ENCODE measurements around the gene RAMACL.

The RAMACL gene

DNA sequence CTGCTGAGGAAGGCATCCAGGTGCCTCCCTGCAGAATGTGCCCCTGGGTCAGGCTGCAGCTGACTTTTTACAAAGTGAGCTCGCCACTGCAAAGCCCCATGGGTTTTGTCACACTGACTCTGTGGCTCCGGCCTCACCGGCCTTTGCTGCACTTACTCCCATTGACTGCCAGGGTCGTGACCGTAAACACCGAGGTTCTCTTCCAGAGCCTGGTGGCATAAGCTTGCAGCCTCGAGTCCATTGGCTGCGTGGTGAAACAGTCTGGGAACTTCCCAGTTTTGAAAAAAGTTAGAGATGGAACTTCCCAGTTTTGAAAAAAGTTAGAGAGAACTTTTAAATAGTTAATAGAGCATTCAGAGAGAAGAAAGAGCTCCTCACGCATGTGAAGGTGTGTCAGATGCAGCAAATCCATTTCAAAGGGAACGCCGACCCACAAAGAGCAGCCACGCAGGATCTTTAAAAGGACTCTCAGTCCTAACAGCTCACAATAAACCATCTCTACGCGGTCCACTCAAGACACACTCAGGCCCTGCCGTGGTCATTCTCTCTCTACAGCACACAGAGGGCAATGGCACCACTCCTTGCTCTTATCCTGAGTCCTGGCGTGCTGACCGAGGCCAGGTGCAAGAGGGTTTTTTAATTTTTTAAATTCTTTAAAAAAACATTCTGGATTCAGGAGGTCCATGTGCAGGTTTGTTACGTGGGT is 12.8 kb downstream of the RAMACL start:
- no peak for DNase-seq (ENCODE audit: low read depth)

GRCh38 chr6:166572370-166573261 is 13.9 kb downstream of the RAMACL start:
- DNase-seq (ENCODE audit: low read depth) = no peak

- no peak for DNase-seq (ENCODE audit: low read depth)
Observed at GRCh38 chr6:166570929-166571713, 15.4 kb downstream of the RAMACL start.

GRCh38 chr6:166569206-166569605 is 17.3 kb downstream of the RAMACL start:
- no peak for DNase-seq (ENCODE audit: low read depth)

GRCh38 chr6:166567813-166568212 is 18.7 kb downstream of the RAMACL start:
- no peak for DNase-seq (ENCODE audit: low read depth)

GRCh38 chr6:166567107-166567506 is 19.4 kb downstream of the RAMACL start:
- no peak for DNase-seq (ENCODE audit: low read depth)

DNA sequence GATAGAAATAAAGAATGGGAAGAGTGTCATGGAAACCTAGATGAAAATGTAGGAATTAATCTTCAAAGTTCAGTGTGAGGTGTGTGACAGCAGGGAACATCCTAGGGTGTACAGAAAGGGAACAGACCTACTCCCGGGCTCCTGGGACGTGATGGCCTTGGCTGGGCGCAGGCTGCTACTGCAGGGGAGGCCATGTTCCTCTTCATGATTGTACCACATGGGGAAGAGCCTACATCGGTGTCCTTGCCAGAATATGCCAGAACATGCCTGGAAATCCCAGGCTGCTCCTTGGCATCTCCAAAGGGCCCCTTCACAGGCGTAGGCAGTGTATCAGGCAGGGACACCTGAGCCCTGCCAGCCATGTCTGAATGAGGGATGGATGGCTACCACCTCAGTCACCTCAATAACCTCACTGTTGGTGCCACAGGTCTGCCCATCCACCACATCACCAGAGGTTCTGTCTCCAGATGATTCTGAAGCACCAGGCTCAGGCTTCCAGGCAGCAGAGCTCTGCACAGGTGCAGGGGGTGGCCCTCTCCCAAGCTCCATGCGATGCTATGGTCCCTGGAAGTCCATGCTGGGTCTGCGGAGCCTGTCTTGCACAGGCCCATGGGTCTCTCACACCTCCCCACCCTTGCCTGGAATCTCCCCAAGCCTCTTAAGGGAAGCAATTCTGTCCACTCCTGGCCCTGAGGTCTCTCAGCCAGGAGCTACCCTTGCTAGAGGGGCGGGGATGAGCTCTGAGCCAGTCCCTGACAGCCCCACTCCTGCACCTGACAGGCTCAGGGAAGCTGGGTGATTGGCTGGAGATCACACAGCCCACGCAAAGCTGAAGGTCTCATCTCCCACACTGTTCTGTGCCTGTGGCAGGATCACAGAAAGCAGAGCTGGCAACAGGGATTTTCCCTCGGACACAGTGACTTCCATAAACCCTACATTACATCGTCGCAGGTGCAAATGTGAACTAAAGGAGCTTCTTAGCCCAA is 20.2 kb downstream of the RAMACL start:
- no peak for DNase-seq (ENCODE audit: low read depth)

GRCh38 chr6:166565084-166565967 is 21.2 kb downstream of the RAMACL start:
- DNase-seq (ENCODE audit: low read depth) = no peak

DNA sequence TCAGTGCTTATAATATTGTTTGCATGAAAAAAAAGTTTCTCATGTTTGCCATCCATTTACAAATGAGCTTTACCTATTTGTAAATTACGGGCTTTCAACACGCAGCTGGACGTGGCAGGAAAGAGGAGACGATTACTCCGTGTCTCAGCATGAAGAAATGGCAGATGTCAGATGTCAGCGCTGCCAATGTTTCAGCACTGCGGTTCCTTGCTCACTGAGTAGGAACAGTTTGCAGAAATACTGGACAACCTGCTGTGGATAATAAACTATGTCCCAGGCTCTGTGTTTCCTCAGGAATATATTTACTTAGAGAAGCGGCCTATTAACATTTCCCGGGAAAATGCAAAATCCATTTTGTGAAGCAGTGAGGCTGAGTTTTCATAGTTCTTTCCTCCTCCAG is 22.7 kb downstream of the RAMACL start:
- no peak for DNase-seq (ENCODE audit: low read depth)

- DNase-seq (ENCODE audit: low read depth) = no peak
Observed at GRCh38 chr6:166563200-166563599, 23.3 kb downstream of the RAMACL start.

DNA sequence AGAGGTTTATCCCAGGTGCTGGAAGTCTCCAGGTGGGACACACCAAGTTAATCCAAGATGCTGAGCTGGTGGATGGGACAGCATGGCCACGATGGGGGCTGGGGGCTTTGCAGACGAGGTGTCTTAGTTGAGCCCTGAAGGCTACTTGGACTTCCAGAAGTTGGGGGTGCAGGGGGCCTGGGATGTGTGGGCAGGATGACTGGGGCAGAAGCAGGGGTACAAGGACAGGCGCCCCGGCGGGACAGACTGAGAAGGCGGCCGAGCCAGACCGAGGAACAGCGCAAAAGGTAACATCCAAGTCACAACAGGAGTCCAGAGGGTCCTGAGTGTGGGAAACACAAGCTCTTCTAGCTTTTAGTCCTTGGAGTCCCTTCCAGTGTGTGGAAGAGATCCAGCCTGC is 23.8 kb downstream of the RAMACL start:
- no peak for DNase-seq (ENCODE audit: low read depth)

- no peak for DNase-seq (ENCODE audit: low read depth)
Observed at GRCh38 chr6:166561771-166562359, 24.6 kb downstream of the RAMACL start.

- no peak for DNase-seq (ENCODE audit: low read depth)
Observed at GRCh38 chr6:166560222-166560621, 26.3 kb downstream of the RAMACL start.

DNA sequence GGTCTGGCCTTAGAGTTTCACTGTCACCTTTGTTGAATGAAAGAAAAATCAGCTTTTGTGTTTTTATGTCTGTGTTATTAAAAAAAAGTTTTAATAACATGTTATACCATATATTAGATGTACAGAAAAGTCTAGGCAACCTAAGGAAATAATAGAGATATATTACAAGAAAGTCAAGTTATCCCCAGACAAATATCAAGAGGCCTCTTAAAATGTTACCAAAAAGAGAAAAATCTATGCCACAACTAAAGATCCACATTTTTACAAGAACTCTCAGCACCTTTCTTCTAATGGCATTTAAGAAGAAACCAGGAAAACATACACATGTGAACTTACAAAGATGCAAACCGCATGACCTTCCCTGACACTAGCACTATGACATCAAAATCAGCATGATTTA is 26.8 kb downstream of the RAMACL start:
- no peak for DNase-seq (ENCODE audit: low read depth)

- no peak for DNase-seq (ENCODE audit: low read depth)
Observed at GRCh38 chr6:166559211-166559610, 27.3 kb downstream of the RAMACL start.

DNA sequence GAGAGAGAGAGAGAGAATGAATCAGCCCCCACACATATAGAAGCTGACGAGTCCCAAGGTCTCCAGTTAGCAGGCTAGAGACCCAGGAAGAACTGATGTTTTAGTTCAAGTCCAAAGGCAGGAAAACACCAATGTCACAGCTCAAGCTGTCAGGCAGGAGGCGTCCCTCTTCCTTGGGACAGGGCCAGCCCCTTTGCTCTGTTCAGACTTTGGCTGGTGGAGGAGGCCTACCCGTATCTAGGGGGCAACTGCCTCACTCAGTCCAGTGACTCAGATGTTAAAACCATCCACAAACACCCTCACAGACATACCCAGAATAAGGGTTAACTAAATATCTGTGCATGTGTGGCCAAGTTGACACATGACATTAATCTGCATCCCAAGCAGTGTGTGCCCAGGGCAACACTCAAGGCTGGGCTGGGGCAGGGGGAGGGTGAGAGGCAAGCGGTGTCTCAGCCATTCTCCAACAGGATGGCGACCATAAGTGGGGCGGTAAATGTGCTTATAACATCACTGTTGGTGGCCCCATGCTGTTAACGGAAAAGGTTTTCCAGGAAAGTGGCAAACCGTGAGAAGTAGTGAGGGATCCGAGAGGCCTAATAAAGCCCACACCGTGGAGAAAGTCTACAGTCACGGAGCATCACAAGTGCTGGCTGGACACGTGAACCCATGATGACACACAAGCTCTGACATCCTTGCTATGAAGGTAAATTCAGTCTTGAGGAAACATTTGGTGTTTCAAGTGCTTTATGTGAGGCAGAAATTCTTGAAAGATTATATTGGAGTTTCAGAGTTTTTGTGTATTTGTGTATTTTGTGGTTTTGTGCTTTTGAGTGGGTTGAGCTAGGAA is 28.1 kb downstream of the RAMACL start:
- DNase-seq (ENCODE audit: low read depth) = no peak

- no peak for DNase-seq (ENCODE audit: low read depth)
Observed at GRCh38 chr6:166556863-166557322, 29.6 kb downstream of the RAMACL start.

DNA sequence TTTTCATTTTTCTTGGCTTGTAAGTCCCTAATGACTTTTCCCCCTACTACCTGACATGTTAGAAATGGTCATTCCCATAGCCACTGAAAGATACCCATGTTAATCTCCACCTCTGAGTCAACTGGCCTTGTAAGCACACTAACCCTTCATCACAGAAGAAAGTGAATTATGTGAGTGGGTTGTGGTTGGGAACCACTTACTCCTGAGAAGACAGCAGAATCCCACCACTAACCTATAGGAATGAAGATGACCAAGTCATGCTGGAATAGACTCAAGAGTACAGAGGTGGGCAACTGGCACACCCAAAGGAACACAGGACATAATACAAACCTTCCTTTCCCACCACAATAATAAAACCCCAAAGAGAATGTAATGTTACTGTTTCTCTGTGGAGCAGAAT is 30.1 kb downstream of the RAMACL start:
- DNase-seq (ENCODE audit: low read depth) = no peak

- DNase-seq (ENCODE audit: low read depth) = no peak
Observed at GRCh38 chr6:166555086-166555485, 31.4 kb downstream of the RAMACL start.

All from stimulated activated CD8-positive, alpha-beta memory T cell treated with anti-CD3 and anti-CD28 coated beads, Interleukin-15, amount 100 ng/mL, for 1 hour (primary cell).